Uterus (tissue), 4 donors: ENCODE results near the gene EYA4. TPM values are rescaled to one million over a fixed set of nuclear protein-coding genes. Genes with fewer than 3 reads are reported as not detected.

ENCODE experiments used
- DNase-seq, 2 donors: peaks; one replicate each; pipeline ENCODE4 v3.0.0-alpha.2; 2019 to 2020
- H3K27ac ChIP-seq, 2 donors: fragments of 200-600 bp; sonication (generic); 1 replicate in 1 of 2; 2 replicates in 1 of 2; pipeline ENCODE4 v1.5.1; 2016 to 2018
- H3K27me3 ChIP-seq, 2 donors: fragments of 200-600 bp; sonication (generic); one replicate each; pipeline ENCODE4 v1.5.1; 2018 to 2019; ENCODE audit warnings: control low read depth in 1 of 2
- H3K36me3 ChIP-seq, 2 donors: fragments of 200-600 bp; sonication (generic); one replicate each; pipeline ENCODE4 v1.5.1; 2019; ENCODE audit warnings: control low read depth in 1 of 2
- H3K4me1 ChIP-seq, 2 donors: fragments of 200-600 bp; sonication (generic); one replicate each; pipeline ENCODE4 v1.5.1; 2018 to 2019; ENCODE audit warnings: control low read depth in 1 of 2
- H3K4me3 ChIP-seq, 2 donors: fragments of 200-600 bp; sonication (generic); 1 replicate in 1 of 2; 2 replicates in 1 of 2; pipeline ENCODE4 v1.5.1; 2018 to 2019; ENCODE audit warnings: mild to moderate bottlenecking in 1 of 2
- H3K9me3 ChIP-seq, 2 donors: fragments of 200-600 bp; sonication (generic); one replicate each; pipeline ENCODE4 v1.5.1; 2019; ENCODE audit warnings: control low read depth in 1 of 2
- CTCF ChIP-seq, 4 experiments: fragments of 200-600 bp in 2 of 4; fragments of 450-650 bp in 2 of 4; sonication (generic) in 2 of 4; IDR thresholded peaks; one replicate each; pipeline ENCODE4 v1.5.1; 2016 to 2019; ENCODE audit warnings: antibody characterized with exemption in 4 of 4, mild to moderate bottlenecking in 2 of 4, moderate library complexity in 1 of 4
- POLR2A ChIP-seq, 2 donors: fragments of 450-650 bp; IDR thresholded peaks; one replicate each; pipeline ENCODE4 v1.6.1; 2016; ENCODE audit warnings: antibody characterized with exemption in 2 of 2, mild to moderate bottlenecking in 1 of 2, moderate library complexity in 1 of 2
- intact Hi-C: fragments of 100-400 bp; cut with DNase I; formaldehyde crosslinking; loops from one replicate; pipeline ENCODE4 v1.15.1; 2023; ENCODE audit warnings: low total_unique reads
- total RNA-seq, 4 donors: library from RNA; depleted of rRNA in 3 of 4; stranded (reverse); fragments of >200 nt in 3 of 4; gene quantifications; one replicate each; pipeline versions ENCODE4 v1.1.0 to v1.2.4, GENCODE V29; 2014 to 2023
- donor health status: DM: yes; HTN: yes; CAD: no.

The EYA4 gene
- total RNA-seq, 4 donors from 2014 or later, result 2.0 to 8.8 (median 8.4) TPM; not detected in 1

- Histone ChIP-seq H3K27me3 (no peaks in the 10 kb centered on the region), H3K27ac (no peak overlapping the region)
These were observed 282.7 kb downstream of the EYA4 start for GRCh38 chr6:133523816-133524215.

GRCh38 chr6:133526436-133526835, 285.3 kb downstream of the EYA4 start:
- Histone ChIP-seq H3K27me3 (no peaks in the 10 kb centered on the region), H3K4me1 (no peaks in the 10 kb centered on the region), H3K9me3 (no peaks in the 10 kb centered on the region), H3K4me3 (no peak overlapping the region), H3K36me3 (no peaks in the 10 kb centered on the region), H3K27ac (no peak overlapping the region)
- DNase-seq, result no peak
- intact Hi-C loops, result no loop called here
- TF ChIP-seq CTCF (IDR thresholded peaks at IDR 0.05) (no peak), POLR2A (IDR thresholded peaks at IDR 0.05) (no peak)

More at GRCh38 chr6:133523816-133524215, 282.7 kb downstream of the EYA4 start:
- Histone ChIP-seq H3K36me3 (no peaks in the 10 kb centered on the region), H3K4me1 (no peaks in the 10 kb centered on the region), H3K9me3 (no peaks in the 10 kb centered on the region), H3K4me3 (no peak overlapping the region)
- intact Hi-C loops, result no loop called here
- DNase-seq, result no peak
- TF ChIP-seq CTCF (IDR thresholded peaks at IDR 0.05), result no peak
- no peak for TF ChIP-seq POLR2A (IDR thresholded peaks at IDR 0.05)

GRCh38 chr6:133528566-133528965, 287.4 kb downstream of the EYA4 start:
- H3K9me3 ChIP-seq, result no peaks in the 10 kb centered on the region
- H3K36me3 ChIP-seq, result no peaks in the 10 kb centered on the region
- H3K4me3 ChIP-seq, result no peak overlapping the region
- no peak for DNase-seq
- TF ChIP-seq CTCF (IDR thresholded peaks at IDR 0.05), result no peak
- no peak for TF ChIP-seq POLR2A (IDR thresholded peaks at IDR 0.05)
- no peaks in the 10 kb centered on the region for H3K27me3 ChIP-seq
- no peaks in the 10 kb centered on the region for H3K4me1 ChIP-seq
- no peak overlapping the region for H3K27ac ChIP-seq
- intact Hi-C loops, result no loop called here

- TF ChIP-seq CTCF (IDR thresholded peaks at IDR 0.05), result no peak
- no peak for TF ChIP-seq POLR2A (IDR thresholded peaks at IDR 0.05)
- H3K36me3 ChIP-seq, result no peaks in the 10 kb centered on the region
- H3K4me3 ChIP-seq, result no peak overlapping the region
- H3K4me1 ChIP-seq, result no peaks in the 10 kb centered on the region
- no peak overlapping the region for H3K27ac ChIP-seq
- intact Hi-C loops, result no loop called here
- no peaks in the 10 kb centered on the region for H3K27me3 ChIP-seq
- no peak for DNase-seq
- no peaks in the 10 kb centered on the region for H3K9me3 ChIP-seq
These were observed 291.8 kb downstream of the EYA4 start for GRCh38 chr6:133532908-133533307.

GRCh38 chr6:133539502-133540259, 298.5 kb downstream of the EYA4 start:
- Histone ChIP-seq H3K27me3 (no peaks in the 10 kb centered on the region), H3K9me3 (no peaks in the 10 kb centered on the region), H3K27ac (no peak overlapping the region), H3K36me3 (no peaks in the 10 kb centered on the region), H3K4me1 (no peaks in the 10 kb centered on the region), H3K4me3 (no peak overlapping the region)
- no peak for DNase-seq
- intact Hi-C loops, result no loop called here
- no peak for TF ChIP-seq CTCF (IDR thresholded peaks at IDR 0.05)
- TF ChIP-seq POLR2A (IDR thresholded peaks at IDR 0.05), result no peak
